NCI-H82 treated with DMSO at 0.1 percent for 48 hours (cell line): ENCODE results near the gene MICAL3.

Experiments
- DNase-seq: peaks from one replicate; lab custom pipeline; 2025; ENCODE audit not compliant: unreplicated experiment; lab: John Stamatoyannopoulos, UW

The MICAL3 gene

DNA sequence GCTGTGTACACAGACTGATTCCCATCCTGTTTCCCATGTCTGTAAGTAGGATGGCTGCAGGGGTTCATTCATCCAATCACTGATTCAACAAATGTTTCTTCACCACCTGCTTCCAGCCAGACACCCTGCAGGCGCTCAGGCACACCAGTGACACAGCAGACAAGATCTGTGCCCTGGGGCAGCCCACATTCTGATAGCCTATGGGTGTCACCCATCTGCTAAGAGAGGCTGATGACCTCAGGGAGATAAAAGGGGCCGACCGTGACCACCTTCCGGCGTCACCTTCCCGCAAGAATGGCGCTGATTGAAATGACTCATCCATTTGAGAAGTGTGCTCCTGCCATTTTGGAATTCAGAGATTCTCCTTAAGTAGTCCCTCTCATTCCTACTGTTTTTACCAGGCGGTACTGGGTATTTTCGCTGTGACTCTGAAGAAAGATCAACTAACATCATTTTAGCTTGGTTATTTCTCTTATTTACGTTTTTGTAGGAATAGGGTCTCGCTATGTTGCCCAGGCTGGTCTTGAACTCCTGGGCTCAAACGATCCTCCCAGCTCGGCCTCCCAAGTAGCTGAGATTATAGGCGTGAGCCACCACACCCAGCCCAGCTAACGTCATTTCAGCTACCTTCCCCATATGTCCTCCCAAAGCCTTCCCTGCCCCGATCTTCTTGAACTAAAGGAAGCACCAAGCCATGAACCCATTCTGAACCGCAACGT, 176.8 kb downstream of the MICAL3 start:
- no peak for DNase-seq

DNA sequence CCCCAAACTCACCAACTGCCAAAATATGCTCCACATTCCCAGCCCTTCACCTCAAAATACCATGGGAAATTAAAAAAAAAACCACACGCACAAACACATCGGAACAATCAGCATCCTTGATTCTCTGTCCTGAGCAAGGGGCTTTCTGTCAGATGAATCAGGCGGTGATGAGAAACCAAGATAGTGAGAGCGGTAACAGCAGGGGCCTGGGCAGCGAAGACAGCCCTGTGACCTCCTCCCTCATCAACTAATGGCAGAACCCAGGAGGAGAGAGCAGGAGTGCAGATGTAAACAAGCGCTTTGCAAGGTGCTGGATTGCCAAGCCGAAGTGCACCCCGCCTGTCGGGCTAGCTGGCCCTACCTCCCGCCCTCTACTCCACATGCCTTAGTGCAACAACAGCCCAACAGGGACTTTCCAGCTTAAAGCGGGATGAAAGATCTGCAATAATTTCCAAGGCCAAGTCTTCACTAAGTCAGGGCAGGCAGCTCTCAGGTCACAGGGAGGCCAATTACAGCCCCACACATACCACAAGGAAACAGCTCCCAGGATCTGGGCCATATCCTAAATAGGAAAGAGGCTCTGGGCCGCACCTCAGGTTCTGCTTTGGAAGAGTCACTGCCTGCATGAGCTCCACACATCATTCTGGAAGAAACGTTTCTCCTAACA, 177.9 kb downstream of the MICAL3 start:
- DNase-seq = no peak

DNA sequence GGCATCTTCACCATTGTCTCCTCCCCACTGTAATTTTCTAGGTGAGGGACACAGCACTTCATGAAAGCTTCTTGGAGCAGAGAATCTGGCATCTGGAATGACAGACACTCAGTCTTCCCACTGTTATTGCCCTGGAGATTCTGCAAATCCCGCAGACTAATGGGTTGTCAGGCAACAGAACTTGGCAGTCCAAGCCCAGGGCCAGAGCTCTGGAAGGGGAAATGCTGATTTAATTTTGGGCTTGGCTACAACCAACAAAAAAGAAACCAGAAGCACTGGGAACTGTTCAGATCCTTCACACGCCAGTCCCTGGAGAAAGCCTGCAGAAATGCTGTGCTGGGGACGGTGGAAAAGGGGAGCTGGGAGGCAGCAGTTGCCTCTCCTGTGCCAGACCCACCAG, 178.6 kb downstream of the MICAL3 start:
- DNase-seq = no peak

DNA sequence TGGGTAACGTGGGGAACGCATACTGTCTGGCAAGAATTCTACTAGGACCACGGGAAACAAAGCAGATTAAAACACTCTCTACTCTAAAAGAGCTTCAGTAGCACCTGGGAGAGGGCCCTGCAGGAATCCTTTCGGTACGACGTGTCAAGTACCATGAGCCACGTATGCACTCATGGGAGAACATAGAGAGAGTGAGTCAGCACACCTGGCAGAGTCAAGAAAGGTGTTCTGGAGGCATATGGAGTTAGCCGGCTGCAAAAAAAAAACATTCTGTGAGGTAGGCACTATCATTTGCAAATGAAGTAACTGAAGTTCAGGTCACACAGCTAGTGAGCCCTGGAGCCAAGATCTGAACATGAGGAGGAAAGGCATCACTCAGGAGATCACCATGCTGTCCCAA, 179.0 kb downstream of the MICAL3 start:
- no peak for DNase-seq

DNA sequence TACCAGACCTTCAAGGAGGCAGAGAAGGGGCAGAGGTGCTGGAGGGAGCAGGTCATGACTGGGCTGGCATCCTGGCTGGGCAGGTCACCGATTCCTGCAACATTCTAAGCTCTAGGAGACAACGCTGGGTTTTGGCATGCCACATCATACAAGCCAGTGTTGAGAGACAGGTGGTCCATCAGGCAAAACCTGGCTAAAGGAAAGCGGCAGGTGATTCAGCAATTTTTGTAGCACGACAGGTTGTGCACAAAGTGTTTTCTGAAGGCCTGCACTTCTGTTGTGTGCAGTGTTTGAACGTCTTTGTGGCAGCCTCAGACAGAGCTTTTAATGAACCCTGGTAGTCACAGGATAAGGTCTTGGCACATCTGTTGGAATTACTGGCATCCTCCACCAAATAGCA, 180.2 kb downstream of the MICAL3 start:
- DNase-seq = no peak

DNA sequence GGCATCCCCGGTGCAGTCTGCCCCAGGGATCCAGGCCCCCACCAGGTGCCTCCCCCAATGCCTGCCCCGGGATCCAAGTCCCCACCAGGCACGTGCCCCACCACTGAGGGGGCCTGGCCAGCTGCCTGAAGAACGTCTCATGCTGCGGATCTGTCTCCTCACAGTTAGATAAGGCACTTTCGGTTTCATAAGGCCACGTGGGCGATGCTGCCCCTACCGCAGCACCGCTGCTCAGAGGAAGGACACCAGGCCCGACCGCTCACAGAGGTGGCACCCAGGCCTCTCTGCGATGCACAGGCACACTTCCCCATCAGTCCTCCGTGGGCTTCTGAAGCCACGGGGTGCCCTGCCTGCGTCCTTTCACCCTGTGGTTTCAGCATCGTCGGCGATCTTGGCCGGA, 182.0 kb downstream of the MICAL3 start:
- DNase-seq = no peak

DNA sequence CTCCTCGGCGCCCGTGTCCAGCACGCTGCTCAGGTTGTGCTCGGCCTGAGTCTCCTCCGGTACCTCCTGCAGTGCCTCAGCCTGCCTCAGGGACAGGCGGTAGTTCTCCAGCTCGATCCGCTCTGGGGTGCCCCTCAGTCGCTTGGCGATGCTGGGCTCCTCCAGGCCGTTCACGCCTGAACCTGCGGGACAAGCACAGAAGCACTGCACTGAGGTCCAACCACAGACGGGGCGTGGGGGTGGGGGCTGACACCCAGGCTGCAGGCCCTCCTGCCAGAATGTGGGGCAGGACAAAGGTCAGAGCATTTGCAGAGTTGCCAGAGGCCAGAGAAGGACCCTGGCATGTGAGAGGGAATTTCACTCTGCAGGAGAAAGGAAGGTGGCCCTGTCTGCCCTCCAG, 182.5 kb downstream of the MICAL3 start:
- DNase-seq = no peak

DNA sequence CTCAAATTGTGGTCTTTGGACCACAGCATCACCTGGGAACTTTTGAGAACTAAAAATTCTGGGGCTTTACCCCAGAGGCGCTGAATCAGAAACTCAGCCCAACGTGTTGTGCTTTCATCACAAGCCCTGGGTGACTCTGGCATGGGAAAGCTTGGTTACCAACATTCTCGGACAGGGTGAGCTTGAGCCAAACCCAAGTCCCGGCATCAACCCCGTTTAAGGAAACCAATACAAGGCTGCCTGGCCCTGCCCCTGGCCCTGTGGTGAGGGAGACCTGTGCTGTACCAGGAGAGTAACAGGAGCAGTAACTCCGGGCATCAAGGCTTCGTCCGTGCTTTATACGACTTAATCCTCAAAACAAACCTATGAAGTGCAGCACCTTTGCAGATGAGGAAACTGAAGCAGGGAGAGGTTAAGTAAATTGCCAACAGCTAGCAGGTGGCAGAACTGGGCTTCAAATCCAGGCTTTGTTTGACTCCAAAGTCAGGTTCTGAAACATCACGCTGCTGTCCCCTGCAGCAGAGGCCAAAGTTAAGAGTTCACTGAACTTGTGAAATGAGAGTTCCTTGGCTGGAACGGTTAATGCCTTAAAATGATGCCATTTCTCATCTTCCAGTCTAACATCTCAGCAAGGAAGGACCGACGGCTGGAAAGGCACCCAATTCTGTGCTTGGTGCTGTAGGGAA, 186.0 kb downstream of the MICAL3 start:
- DNase-seq = no peak

DNA sequence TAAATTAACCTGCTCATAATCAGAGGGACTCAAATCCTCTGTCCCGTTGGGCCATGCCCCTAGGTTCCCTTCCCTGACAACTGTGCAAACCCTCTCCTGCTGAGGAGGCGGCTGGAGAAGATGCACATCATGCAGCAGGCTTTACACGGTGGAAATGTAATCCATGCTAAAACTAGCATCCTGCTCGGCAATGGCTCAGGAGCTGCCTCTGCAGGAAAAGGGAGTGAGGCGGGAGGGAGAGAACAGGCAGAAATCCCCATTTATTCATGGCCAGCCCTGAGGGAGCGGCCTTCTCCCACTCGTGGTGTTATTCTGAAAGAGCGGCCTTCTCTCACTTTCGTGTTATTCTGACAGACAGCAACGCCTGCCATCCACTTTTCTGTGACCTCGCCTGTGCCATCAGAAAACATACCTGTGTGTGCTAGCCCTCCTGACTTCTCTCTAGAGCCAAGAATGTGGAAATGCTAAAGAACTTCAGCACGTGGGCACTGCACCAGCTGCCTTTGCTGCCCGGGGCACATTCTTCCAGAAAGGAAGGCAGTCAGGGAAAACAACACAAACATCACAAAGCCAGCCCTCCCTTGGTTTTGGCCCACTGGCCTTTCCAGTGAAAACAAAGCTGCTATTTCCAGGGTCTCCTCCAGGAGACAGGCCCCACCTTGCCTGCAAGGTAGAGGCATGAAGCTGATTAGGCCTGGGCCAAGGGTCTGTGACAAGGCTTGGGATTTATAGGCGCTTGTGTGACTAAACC, 187.2 kb downstream of the MICAL3 start:
- no peak for DNase-seq

DNA sequence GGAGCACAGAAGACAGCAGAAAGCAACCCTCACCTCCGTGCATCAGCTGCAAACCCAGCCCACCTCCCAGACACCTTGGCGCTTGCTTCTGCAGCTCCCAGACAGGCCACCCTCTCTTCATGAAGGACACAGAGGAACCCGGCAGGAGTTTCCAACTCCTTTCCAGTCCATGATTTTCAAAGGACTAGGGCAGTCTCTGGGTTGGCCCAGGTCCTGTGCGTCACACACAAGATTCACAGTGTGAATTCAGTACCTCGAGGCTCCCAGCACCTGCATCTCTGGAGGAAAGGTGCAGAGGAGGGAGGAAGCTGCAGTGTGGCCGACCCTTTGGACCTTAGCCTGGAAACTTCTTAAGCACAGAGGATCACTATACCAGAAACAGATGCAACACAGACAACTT, 189.1 kb downstream of the MICAL3 start:
- no peak for DNase-seq

DNA sequence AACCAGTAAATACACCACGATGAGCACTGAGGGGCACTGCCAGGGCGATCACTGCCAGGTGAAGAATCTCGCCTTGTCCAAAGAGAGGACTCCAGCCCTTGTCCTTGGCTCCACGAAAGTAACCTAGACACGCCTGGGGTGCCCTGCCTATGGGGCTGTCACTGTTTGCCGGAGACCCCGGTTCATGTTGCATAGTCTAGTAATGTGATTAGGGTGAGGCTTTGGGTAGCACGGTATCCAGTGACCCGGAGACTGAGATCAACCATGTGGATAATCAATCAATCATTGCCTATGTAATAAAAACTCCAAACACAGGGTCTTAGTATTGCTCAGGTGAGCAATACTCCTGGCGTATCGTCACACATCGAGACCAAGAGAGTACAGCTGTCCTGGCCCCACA, 190.9 kb downstream of the MICAL3 start:
- no peak for DNase-seq

DNA sequence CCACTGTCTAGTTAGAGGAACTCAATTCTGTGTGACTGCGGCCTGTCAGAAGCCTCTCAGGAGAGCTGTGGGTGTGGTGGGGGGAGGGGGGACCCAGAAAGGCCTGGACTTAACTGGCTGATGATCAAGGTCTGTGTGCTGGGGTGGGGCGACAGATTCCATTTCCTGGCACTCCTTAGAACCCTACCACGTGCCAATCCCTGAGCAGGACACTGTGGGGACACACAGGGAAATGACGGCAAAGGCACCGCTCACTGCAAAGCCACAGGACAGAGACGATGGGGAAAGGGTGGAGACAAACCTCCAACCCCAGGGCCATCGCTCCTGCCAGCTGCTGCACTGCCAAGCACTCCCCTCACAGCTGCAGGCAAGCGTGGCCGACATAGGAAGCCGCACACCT, 191.7 kb downstream of the MICAL3 start:
- no peak for DNase-seq

DNA sequence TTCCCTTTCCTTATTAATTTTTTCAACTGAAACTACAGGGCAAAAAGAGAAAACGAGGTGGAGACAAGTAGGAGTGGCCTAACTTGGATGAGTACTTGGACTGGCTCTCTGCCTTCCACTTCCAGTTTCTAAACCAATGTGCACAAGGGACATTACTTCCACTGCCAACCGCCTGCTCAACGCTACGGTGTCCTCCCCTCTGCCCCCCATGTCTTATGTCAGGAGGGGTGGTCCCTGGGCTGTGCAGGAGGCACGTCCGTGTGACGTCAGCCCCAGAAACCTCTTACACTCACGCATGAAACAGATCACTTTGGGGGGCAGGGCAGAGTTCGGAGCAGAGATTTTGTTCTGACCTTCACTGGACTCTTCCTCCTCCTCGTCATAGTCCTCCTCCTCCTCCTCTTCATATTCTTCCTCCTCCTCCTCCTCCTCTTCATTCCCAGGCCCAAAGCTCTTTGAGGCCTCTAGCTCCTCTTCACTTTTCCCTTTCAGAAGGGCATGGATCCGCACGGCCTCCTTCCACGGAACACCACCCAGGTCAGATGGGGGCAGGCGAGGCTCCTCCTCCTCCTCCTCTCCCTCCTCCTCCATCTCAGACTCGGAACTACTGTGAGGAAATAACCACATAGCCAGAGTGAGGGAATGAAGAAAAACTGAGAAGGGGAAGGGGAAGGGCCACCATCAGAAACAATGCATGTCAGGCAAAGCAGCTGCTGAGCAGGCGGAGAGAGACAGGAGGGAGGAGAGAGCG, 192.7 kb downstream of the MICAL3 start:
- no peak for DNase-seq

DNA sequence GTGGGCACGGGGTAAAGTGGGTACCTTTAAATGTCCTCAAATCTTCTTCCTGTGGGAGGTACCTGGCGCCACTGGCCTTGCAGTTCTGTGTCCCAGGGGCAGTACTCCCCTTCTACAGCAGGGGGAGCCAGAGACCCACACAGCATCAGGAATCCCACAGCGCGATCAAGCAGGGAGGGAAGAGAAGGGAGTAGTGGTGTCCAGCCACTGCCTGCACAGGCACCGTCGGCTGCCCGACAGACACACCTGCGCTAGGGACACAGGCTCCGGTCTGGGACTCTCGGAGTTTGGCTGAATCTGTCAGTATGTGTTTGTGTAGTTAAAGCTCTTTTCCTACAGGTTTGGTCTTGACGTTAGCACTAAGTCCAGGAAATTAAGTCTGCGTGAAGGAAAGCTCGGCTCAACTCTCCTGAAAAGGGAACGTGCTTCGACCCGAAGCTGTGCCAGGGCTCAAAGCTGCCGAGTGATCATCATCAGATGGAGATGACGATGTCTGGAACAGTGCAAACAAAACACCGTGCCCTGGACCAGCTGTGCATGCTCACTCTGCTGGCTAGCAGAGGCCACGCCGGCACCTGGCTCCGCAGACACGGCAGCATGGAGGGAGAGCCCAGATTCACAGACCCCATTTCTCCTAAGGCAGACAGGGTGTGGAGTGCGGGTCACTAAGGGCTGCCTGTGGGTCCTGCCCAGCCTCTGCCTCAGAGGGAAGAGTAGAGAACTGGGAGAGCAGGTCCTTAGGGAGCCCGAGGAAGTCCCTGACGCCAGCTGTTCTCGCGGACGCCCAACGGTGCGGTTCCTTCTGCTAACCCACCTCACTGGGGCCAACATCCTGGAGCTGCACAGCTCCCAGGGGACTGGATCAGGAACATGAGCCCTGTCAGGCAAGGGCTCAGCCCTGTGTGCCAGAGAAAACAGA, 194.1 kb downstream of the MICAL3 start:
- peak; percentile 12 for DNase-seq

DNA sequence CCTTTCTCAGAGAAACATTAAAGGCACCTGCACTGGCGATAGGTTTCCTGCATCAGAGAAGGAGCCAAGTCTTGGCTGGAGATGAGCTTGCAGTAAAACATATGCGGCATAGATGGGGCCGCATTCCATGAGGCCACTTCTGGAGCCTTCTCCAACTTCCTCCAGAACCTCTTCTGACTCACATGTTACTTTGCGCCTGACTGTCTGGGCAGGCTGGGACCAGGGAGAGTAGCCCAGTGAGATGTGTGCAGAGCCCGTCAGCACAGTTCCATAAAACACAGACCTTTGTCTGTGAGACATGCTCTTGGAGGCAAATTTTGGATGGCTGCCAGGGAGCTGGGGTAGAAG, 194.7 kb downstream of the MICAL3 start:
- DNase-seq = no peak

DNA sequence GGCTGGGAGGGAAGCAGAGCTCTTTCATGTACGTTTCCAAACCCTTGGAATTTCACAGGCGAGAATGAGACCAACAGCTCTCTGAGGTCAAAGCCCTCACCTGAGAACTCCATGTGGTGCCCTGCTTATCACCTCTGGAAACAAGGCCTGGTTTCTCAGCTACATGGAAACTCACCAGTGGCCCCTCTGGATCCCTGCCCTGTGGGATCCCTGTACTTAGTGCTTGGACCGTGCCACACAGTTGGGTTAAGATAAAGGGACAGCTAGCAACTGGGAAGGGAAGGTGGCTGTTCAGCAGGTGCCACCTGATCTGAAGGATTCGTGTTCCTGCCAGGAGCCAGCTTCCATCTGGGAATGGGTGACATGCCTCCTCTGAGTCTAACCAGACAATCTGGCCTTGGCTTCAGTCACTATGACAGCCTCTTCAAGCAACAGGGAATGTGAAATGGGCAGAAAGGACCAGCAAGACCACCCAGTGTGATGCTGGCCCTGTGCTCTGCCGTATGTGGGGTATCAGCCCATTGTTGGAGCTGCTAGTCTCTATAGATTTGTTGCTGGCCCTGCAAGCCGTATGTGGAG, 195.8 kb downstream of the MICAL3 start:
- no peak for DNase-seq

DNA sequence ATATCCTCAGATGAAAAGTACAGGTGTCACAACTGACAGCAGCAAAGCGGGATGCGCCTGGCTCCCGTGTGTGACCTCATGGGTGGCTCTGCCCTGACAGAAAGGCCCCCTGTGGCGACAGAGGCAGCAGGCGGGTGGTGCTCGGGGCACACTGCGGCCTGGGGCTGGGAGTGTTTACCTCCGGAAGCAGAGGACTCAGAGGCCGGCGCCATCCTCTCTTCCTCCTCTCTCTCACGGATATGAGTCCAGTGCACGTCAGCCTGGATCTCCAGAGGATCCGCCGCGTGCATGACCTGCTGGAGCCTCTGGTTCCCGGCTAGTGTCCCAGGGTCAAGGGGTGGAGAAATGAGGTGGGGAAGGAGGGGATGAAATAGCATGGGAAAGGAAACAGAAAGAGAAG, 196.9 kb downstream of the MICAL3 start:
- no peak for DNase-seq

DNA sequence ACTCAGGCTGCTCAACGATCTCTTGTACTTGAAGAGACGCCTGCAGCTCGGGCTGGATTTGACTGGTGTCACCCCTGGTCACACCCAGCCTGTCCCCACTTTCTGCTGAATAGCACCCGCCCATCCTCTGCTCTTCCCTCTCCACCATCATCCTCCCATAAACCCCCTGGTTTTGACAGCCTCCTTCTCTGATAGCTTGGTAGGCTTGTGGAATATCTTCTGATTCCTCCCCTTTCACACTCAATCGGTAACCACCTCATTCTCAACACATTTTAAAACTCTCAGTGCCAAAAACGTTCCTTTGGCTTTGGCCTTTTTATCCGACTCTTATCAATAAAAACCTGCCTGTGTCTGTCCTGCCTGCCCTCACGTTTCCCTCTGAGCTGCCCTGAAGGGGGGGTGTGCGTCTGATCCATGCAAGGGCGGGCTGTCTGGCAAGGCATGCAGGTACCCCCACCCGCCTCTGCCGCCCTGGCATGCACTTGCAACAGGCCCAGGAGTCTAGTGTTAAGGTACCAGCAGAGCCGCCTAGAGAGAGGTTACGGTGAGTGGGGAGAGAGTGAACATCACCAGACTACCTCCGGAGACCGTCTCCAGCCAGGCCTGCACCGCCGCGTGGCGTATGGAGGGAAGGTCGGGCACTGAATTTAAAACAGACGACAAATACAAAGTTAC, 198.3 kb downstream of the MICAL3 start:
- no peak for DNase-seq

DNA sequence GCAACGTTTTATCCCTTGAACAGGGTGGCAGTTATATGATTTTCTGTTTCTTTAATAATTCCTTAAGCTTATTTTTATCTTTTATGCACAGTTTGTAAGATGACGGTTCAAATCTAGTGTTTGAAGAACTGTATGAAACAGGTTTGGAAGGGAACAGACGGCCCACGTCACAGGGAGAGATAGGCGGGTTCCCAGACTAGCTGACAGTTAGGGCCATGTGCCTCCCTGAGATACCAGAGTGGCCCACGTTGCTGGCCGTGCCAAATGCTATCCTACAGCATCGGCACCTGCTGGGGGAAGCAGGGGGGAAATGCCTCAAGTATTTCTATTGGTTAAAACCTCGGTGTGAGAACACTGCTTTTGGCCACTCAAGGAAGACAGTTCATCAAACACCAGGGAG, 199.9 kb downstream of the MICAL3 start:
- DNase-seq = no peak
